Right atrium auricular region (tissue), 2 donors: ENCODE data around the gene DLL3. TPM values are rescaled to one million over a fixed set of nuclear protein-coding genes. Genes with fewer than 3 reads are reported as not detected.

Source experiments
- DNase-seq: peaks from one replicate; pipeline ENCODE4 v3.0.0-alpha.2; 2019; ENCODE audit warnings: low spot score
- H3K27ac ChIP-seq, 2 donors: fragments of 200-600 bp; sonication (generic); 1 replicate in 1 of 2; 2 replicates in 1 of 2; pipeline ENCODE4 v1.5.1; 2016 to 2019
- H3K27me3 ChIP-seq, 2 donors: fragments of 200-600 bp; sonication (generic); one replicate each; pipeline versions ENCODE4 v1.5.1 to v1.6.0; 2017 to 2019
- H3K36me3 ChIP-seq: fragments of 200-600 bp; sonication (generic); one replicate; pipeline ENCODE4 v1.5.1; 2016
- H3K4me1 ChIP-seq, 2 donors: fragments of 200-600 bp; sonication (generic); one replicate each; pipeline versions ENCODE4 v1.5.1 to v1.6.0; 2017 to 2019
- H3K4me3 ChIP-seq, 2 donors: fragments of 200-600 bp; sonication (generic); 1 replicate in 1 of 2; 2 replicates in 1 of 2; pipeline ENCODE4 v1.5.1; 2017 to 2019; ENCODE audit warnings: mild to moderate bottlenecking in 1 of 2, moderate library complexity in 1 of 2
- H3K9me3 ChIP-seq, 2 donors: fragments of 200-600 bp; sonication (generic); one replicate each; pipeline ENCODE4 v1.5.1; 2019
- total RNA-seq, 2 donors: library from RNA; depleted of rRNA; stranded (reverse); fragments of >200 nt; gene quantifications; one replicate each; pipeline ENCODE4 v1.1.0, GENCODE V29; 2016
- TF ChIP-seq, protein P1 (sequence below), 2 donors: fragments of 200-600 bp; sonication (generic); IDR thresholded peaks; one replicate each; pipeline ENCODE4 v1.5.1; 2019; ENCODE audit warnings: antibody characterized with exemption in 2 of 2

The DLL3 gene
- total RNA-seq, 2 donors from 2014 or later = not detected

DNA sequence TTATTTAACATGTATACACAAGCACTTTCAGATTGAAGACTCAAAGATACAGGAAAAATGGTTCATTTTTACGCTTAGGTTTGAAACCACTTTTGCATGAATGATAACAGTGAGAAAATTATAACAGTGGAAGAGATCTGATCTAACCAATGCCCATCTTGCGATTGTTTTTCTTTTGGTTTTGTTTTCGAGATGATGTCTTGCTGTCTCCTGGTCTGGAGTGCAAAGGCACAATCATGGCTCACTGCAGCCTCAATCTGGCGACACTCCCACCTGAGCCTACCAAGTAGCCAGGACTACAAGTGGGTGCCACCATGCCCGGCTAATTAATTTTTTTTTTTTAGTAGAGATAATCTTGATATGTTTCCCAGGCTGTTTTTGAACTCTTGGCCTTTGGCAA is 51.5 kb downstream of the DLL3 start:
- H3K27me3 ChIP-seq = no peaks in the 10 kb centered on the region
- H3K4me3 ChIP-seq = no peak overlapping the region
- no peak overlapping the region for H3K27ac ChIP-seq
- H3K36me3 ChIP-seq = no peaks in the 10 kb centered on the region
- TF ChIP-seq, protein P1, sequence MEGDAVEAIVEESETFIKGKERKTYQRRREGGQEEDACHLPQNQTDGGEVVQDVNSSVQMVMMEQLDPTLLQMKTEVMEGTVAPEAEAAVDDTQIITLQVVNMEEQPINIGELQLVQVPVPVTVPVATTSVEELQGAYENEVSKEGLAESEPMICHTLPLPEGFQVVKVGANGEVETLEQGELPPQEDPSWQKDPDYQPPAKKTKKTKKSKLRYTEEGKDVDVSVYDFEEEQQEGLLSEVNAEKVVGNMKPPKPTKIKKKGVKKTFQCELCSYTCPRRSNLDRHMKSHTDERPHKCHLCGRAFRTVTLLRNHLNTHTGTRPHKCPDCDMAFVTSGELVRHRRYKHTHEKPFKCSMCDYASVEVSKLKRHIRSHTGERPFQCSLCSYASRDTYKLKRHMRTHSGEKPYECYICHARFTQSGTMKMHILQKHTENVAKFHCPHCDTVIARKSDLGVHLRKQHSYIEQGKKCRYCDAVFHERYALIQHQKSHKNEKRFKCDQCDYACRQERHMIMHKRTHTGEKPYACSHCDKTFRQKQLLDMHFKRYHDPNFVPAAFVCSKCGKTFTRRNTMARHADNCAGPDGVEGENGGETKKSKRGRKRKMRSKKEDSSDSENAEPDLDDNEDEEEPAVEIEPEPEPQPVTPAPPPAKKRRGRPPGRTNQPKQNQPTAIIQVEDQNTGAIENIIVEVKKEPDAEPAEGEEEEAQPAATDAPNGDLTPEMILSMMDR (IDR thresholded peaks at IDR 0.05) = no peak
- DNase-seq = no peak
- no peaks in the 10 kb centered on the region for H3K9me3 ChIP-seq
- no peaks in the 10 kb centered on the region for H3K4me1 ChIP-seq

DNA sequence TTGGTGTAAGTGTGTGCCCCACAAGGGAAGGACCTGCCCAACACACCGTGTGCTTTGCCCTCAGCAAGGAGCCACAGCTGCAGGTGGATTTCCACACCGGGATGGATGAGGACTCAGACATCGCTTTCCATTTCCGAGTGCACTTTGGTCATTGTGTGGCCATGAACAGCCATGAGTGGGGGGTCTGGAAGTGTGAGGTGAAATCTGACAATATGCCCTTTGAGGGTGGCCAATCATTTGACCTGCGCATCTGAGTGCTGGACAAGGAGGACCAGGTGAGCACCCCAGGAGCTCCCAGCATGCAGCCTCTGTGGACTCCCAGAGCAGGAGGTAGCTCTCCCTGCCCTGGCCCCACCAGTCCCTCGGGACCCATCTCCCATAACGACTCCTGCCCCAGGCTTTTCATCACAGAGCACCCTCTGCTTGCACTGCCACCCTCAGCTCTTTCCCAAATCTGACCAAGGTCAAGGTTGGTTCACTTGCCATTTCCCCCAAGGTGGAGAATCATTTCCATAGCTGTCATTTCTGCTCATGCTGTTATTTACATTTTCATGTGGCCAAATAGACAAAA is 54.4 kb downstream of the DLL3 start:
- TF ChIP-seq, protein P1 (IDR thresholded peaks at IDR 0.05) = no peak
- Histone ChIP-seq H3K27ac (no peak overlapping the region), H3K4me1 (no peaks in the 10 kb centered on the region), H3K9me3 (no peaks in the 10 kb centered on the region), H3K36me3 (no peaks in the 10 kb centered on the region), H3K4me3 (no peak overlapping the region), H3K27me3 (no peaks in the 10 kb centered on the region)
- DNase-seq = no peak

DNA sequence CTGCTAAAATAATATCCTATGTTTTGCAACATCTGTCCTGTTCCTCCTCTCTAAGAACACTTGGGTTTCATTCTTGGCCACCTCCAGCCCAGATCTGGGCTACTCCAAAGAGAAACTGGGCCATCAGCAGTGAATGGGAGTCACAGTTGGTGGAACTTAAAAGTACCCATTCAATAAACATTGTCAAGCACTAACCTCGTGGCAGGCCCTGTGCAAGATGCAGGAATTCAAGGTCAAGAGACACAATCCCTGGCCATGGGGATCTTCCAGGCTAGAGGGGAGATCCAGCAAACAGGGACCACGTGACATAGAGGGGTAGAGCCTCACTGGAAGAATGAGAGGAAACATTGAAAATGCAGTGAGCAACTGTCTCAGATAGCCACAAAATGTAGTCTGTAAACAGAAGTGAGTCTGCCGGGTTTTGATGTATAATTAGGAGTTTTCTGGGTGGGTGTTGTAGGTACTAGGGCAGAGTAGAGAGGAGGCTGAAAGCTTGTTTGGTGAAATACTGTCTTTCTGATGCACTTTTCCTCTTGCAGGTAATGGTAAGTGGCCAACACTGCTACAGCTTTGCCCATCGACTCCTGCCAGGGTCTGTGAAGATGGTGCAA is 56.1 kb downstream of the DLL3 start:
- TF ChIP-seq, protein P1 (IDR thresholded peaks at IDR 0.05) = no peak
- Histone ChIP-seq H3K4me3 (no peak overlapping the region), H3K27me3 (no peaks in the 10 kb centered on the region), H3K36me3 (no peaks in the 10 kb centered on the region), H3K4me1 (no peaks in the 10 kb centered on the region), H3K27ac (no peak overlapping the region), H3K9me3 (no peaks in the 10 kb centered on the region)
- no peak for DNase-seq

DNA sequence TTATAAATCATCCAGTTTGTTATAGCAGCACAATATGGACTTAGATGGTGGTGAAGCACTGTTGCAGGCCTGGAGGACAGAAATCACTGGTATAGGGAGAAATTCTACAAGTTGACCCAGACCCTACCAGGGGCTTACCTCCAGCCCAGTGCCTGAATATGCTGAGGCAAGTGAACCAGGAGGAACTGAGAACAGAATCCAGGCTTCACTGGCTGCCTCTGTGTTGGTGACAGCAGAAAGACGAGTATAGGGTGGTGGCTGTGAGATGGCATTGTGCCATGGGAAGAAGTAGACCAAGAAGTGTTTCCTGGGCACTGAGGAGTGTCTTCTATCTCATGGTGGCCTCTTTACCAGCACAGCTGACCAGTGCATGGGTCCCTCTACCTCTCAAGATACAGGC is 57.1 kb downstream of the DLL3 start:
- no peak for DNase-seq
- Histone ChIP-seq H3K4me3 (no peak overlapping the region), H3K9me3 (no peaks in the 10 kb centered on the region), H3K4me1 (no peaks in the 10 kb centered on the region), H3K27me3 (no peaks in the 10 kb centered on the region), H3K27ac (no peak overlapping the region), H3K36me3 (no peaks in the 10 kb centered on the region)
- TF ChIP-seq, protein P1 (IDR thresholded peaks at IDR 0.05) = no peak

Other genes with a start within 250 kb of the DLL3 start
- not detected for gene IFNL2, start 230.6 kb upstream of the DLL3 start, total RNA-seq
- not detected for gene IFNL1, start 202.5 kb upstream of the DLL3 start, total RNA-seq
- gene LRFN1, start 178.1 kb upstream of the DLL3 start, total RNA-seq = 1 to 10 TPM in 1 of 2 donors, under 1 TPM in 1; 0.67 to 1.1 TPM
- 1 to 10 TPM; 5.3 to 9.7 TPM for gene GMFG, start 162.9 kb upstream of the DLL3 start, total RNA-seq
- 10 to 100 TPM; 48.5 to 97.6 TPM for gene SAMD4B, start 156.5 kb upstream of the DLL3 start, total RNA-seq
- gene PAF1, start 107.8 kb upstream of the DLL3 start, total RNA-seq = 10 to 100 TPM; 34.8 to 54.3 TPM
- 10 to 100 TPM; 29.9 to 32.3 TPM for gene MED29, start 107.6 kb upstream of the DLL3 start, total RNA-seq
- 100 to 1,000 TPM; 107 to 202 TPM for gene ZFP36, start 92.1 kb upstream of the DLL3 start, total RNA-seq
- gene PLEKHG2, start 86.3 kb upstream of the DLL3 start, total RNA-seq = 10 to 100 TPM in 1 of 2 donors, 1 to 10 TPM in 1; 7.5 to 12.0 TPM
- gene RPS16, start 63.0 kb upstream of the DLL3 start, total RNA-seq = 1,000 to 10,000 TPM; 1,032 to 1,330 TPM
- gene SUPT5H, start 53.4 kb upstream of the DLL3 start, total RNA-seq = 10 to 100 TPM; 81.7 to 95.1 TPM
- gene TIMM50, start 18.1 kb upstream of the DLL3 start, total RNA-seq = 10 to 100 TPM; 60.0 to 80.9 TPM
- not detected for gene SELENOV, start 16.2 kb downstream of the DLL3 start, total RNA-seq
- 1 to 10 TPM; 2.1 to 2.3 TPM for gene EID2B, start 33.9 kb downstream of the DLL3 start, total RNA-seq
- 10 to 100 TPM in 1 of 2 donors, 1 to 10 TPM in 1; 6.7 to 11.1 TPM for gene EID2, start 41.2 kb downstream of the DLL3 start, total RNA-seq
- not detected for gene LGALS13, start 103.6 kb downstream of the DLL3 start, total RNA-seq
- gene LGALS16, start 157.0 kb downstream of the DLL3 start, total RNA-seq = not detected
- gene LGALS14, start 205.5 kb downstream of the DLL3 start, total RNA-seq = not detected
- gene CLC, start 239.1 kb downstream of the DLL3 start, total RNA-seq = not detected